Uterus (tissue), 4 donors: ENCODE results near the gene TMEM120B. TPM values are rescaled to one million over a fixed set of nuclear protein-coding genes. Genes with fewer than 3 reads are reported as not detected.

Experiments used
- DNase-seq, 2 donors: peaks; one replicate each; pipeline ENCODE4 v3.0.0-alpha.2; 2019 to 2020
- H3K27ac ChIP-seq, 2 donors: fragments of 200-600 bp; sonication (generic); 1 replicate in 1 of 2; 2 replicates in 1 of 2; pipeline ENCODE4 v1.5.1; 2016 to 2018
- H3K27me3 ChIP-seq, 2 donors: fragments of 200-600 bp; sonication (generic); one replicate each; pipeline ENCODE4 v1.5.1; 2018 to 2019; ENCODE audit warnings: control low read depth in 1 of 2
- H3K36me3 ChIP-seq, 2 donors: fragments of 200-600 bp; sonication (generic); one replicate each; pipeline ENCODE4 v1.5.1; 2019; ENCODE audit warnings: control low read depth in 1 of 2
- H3K4me1 ChIP-seq, 2 donors: fragments of 200-600 bp; sonication (generic); one replicate each; pipeline ENCODE4 v1.5.1; 2018 to 2019; ENCODE audit warnings: control low read depth in 1 of 2
- H3K4me3 ChIP-seq, 2 donors: fragments of 200-600 bp; sonication (generic); 1 replicate in 1 of 2; 2 replicates in 1 of 2; pipeline ENCODE4 v1.5.1; 2018 to 2019; ENCODE audit warnings: mild to moderate bottlenecking in 1 of 2
- H3K9me3 ChIP-seq, 2 donors: fragments of 200-600 bp; sonication (generic); one replicate each; pipeline ENCODE4 v1.5.1; 2019; ENCODE audit warnings: control low read depth in 1 of 2
- CTCF ChIP-seq, 4 experiments: fragments of 200-600 bp in 2 of 4; fragments of 450-650 bp in 2 of 4; sonication (generic) in 2 of 4; IDR thresholded peaks; one replicate each; pipeline ENCODE4 v1.5.1; 2016 to 2019; ENCODE audit warnings: antibody characterized with exemption in 4 of 4, mild to moderate bottlenecking in 2 of 4, moderate library complexity in 1 of 4
- POLR2A ChIP-seq, 2 donors: fragments of 450-650 bp; IDR thresholded peaks; one replicate each; pipeline ENCODE4 v1.6.1; 2016; ENCODE audit warnings: antibody characterized with exemption in 2 of 2, mild to moderate bottlenecking in 1 of 2, moderate library complexity in 1 of 2
- intact Hi-C: fragments of 100-400 bp; cut with DNase I; formaldehyde crosslinking; loops from one replicate; pipeline ENCODE4 v1.15.1; 2023; ENCODE audit warnings: low total_unique reads
- total RNA-seq, 4 donors: library from RNA; depleted of rRNA in 3 of 4; stranded (reverse); fragments of >200 nt in 3 of 4; gene quantifications; one replicate each; pipeline versions ENCODE4 v1.1.0 to v1.2.4, GENCODE V29; 2014 to 2023
- donor health status: DM: yes; HTN: yes; CAD: no.

The TMEM120B gene
- total RNA-seq, 4 donors from 2014 or later: 1.0 to 35.2 (median 19.6) TPM

- Histone ChIP-seq H3K4me3 (no peak overlapping the region), H3K27me3 (no peaks in the 10 kb centered on the region), H3K36me3 (no peaks in the 10 kb centered on the region), H3K27ac (no peak overlapping the region), H3K4me1 (peaks cover 9 to 26% of the 10 kb centered on the region in 2 donors), H3K9me3 (no peaks in the 10 kb centered on the region)
- TF ChIP-seq POLR2A (IDR thresholded peaks at IDR 0.05) (no peak), CTCF (IDR thresholded peaks at IDR 0.05) (no peak)
- DNase-seq: no peak
- intact Hi-C loops: no loop called here
These were observed 102.0 kb downstream of the TMEM120B start for GRCh38 chr12:121814429-121815119.

DNA sequence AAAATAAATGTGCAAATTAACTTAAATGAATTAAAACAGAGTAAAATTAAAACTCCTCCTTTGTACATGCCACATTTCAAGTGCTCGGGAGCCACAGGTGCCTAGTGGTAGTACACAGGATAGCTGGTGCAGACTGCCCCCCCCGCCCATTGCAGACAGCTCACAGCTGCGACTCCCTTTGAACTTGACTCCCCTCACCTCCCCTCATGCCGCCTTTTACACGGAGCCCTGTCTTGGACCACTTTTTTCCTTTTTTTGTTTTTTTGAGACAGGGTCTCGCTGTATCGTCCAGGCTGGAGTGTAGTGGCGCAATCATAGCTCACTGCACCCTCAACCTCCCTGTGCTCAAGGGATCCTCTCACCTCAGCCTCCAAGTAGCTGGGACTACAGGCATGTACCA, 102.7 kb downstream of the TMEM120B start:
- Histone ChIP-seq H3K27me3 (no peaks in the 10 kb centered on the region), H3K4me3 (no peak overlapping the region), H3K9me3 (no peaks in the 10 kb centered on the region), H3K36me3 (no peaks in the 10 kb centered on the region), H3K27ac (no peak overlapping the region), H3K4me1 (peaks cover 9 to 24% of the 10 kb centered on the region in 2 donors)
- DNase-seq: no peak
- TF ChIP-seq CTCF (IDR thresholded peaks at IDR 0.05) (no peak), POLR2A (IDR thresholded peaks at IDR 0.05) (no peak)
- intact Hi-C loops: no loop called here

DNA sequence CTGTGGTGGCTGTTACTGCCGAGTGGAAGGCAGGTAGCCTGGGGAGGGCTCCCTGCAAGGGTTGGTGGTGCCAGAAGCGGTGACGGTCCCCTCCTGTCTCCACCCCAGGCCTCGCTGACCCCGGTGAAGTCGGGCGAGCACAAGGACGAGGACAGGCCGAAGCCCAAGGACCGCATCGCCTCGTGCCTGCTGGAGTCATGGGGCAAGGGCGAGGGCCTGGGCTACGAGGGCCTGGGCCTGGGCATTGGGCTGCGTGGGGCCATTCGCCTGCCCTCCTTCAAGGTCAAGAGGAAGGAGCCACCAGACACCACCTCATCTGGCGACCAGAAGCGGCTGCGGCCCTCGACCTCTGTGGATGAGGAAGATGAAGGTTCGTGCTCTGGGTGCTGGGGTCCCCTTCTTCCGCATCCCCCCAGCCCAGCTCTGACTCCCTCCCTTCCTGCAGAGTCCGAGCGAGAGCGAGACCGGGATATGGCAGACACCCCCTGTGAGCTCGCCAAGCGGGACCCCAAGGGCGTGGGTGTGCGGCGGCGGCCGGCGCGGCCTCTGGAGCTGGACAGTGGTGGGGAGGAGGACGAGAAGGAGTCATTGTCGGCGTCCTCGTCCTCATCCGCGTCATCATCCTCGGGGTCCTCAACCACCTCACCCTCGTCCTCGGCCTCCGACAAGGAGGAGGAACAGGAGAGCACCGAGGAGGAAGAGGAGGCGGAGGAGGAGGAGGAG, 104.5 kb downstream of the TMEM120B start:
- no peak for TF ChIP-seq CTCF (IDR thresholded peaks at IDR 0.05)
- no peak for TF ChIP-seq POLR2A (IDR thresholded peaks at IDR 0.05)
- H3K9me3 ChIP-seq: no peaks in the 10 kb centered on the region
- no peaks in the 10 kb centered on the region for H3K36me3 ChIP-seq
- no peak overlapping the region for H3K27ac ChIP-seq
- H3K27me3 ChIP-seq: no peaks in the 10 kb centered on the region
- H3K4me1 ChIP-seq: peaks cover 0 to 8% of the 10 kb centered on the region in 2 donors
- no peak overlapping the region for H3K4me3 ChIP-seq
- no peak for DNase-seq
- intact Hi-C loops: no loop called here

DNA sequence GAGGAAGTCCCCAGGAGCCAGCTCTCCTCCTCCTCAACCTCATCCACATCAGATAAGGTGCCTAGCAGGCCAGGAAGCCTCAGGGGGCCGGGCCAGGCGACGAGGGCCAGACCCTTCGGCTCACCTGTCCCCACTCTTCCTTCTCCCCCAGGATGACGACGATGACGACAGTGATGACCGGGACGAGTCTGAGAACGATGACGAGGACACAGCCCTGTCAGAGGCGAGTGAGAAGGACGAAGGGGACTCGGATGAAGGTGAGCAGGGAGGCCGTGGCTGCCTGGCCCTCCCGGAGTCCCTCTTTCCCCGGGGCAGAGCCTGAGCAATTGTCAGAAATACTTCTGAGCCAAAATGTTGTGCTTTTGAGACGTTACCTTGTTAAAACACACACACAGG, 105.1 kb downstream of the TMEM120B start:
- DNase-seq: no peak
- intact Hi-C loops: no loop called here
- no peaks in the 10 kb centered on the region for H3K36me3 ChIP-seq

More for the DNA sequence above, 105.1 kb downstream of the TMEM120B start:
- no peak overlapping the region for H3K4me3 ChIP-seq
- H3K27ac ChIP-seq: no peak overlapping the region
- peaks cover 0 to 7% of the 10 kb centered on the region in 2 donors for H3K4me1 ChIP-seq
- TF ChIP-seq POLR2A (IDR thresholded peaks at IDR 0.05): no peak
- no peak for TF ChIP-seq CTCF (IDR thresholded peaks at IDR 0.05)
- H3K9me3 ChIP-seq: no peaks in the 10 kb centered on the region
- no peaks in the 10 kb centered on the region for H3K27me3 ChIP-seq
